WTC11 (cell line): ENCODE measurements around the gene PLAAT3.

ENCODE experiments used
- NR1H2 ChIP-seq: sonication (generic); formaldehyde crosslinking; IDR thresholded peaks from 2 replicates; pipeline ENCODE4 v1.9.0; 2021; ENCODE audit warnings: mild to moderate bottlenecking, moderate library complexity, missing genetic modification reagents
- ZBTB21 ChIP-seq: sonication (generic); formaldehyde crosslinking; IDR thresholded peaks from 2 replicates; pipeline ENCODE4 v1.8.1; 2023; ENCODE audit warnings: mild to moderate bottlenecking, missing genetic modification reagents, borderline replicate concordance
- TF ChIP-seq, protein P1 (sequence below): fragments of 200-600 bp; IDR thresholded peaks from 2 replicates; pipeline ENCODE4 v1.8.0; 2022; ENCODE audit warnings: antibody characterized with exemption

DNA sequence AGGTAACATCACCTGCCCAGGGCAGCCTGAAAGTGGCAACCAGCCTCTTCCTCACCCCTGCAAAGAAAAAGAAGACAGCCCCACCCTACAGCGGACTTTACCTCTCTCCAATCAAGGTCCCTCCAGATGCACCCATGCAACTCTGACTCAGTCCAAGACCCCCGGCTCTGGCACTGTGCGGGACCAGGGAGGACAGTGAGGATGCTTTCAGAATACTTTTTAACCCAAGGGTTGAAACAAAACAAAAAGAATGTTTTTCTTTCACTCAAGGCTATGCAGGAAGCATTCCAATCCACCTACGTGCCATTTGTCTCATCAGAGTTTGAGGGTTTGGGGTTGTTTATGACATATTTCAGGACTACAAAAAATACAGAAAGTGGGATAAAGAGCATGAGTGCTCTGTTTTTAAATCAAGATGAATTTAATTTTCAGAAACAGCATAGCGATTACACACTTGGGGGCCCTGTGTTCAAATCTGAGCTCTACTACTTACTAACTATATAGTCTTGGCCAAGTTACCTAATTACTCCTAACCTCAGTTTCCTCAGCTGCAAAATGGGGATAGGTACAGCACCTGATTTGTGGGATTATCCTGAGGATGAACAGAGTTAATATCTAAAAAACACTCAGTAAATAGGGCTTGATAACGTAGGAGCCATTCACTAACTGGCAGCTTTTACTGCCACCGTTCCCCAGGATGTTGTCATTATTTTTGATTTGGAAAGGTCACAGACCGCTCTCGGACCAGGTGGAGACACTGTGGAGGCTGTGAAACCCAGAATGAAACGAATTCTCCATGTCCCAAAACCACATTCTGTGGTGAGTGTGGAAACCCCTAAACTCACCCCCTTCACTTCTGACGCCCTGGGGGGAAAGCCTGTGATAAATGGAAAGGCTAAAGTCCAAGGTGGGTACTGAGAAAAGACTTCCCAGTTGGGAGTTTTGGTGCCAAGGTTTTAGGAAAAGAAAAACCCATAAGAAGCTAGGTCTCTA, 5.6 kb downstream of the PLAAT3 start:
- TF ChIP-seq, protein P1, sequence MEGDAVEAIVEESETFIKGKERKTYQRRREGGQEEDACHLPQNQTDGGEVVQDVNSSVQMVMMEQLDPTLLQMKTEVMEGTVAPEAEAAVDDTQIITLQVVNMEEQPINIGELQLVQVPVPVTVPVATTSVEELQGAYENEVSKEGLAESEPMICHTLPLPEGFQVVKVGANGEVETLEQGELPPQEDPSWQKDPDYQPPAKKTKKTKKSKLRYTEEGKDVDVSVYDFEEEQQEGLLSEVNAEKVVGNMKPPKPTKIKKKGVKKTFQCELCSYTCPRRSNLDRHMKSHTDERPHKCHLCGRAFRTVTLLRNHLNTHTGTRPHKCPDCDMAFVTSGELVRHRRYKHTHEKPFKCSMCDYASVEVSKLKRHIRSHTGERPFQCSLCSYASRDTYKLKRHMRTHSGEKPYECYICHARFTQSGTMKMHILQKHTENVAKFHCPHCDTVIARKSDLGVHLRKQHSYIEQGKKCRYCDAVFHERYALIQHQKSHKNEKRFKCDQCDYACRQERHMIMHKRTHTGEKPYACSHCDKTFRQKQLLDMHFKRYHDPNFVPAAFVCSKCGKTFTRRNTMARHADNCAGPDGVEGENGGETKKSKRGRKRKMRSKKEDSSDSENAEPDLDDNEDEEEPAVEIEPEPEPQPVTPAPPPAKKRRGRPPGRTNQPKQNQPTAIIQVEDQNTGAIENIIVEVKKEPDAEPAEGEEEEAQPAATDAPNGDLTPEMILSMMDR: no peak
- TF ChIP-seq NR1H2 (CRISPR knock-in tag): no peak
- no peak for TF ChIP-seq ZBTB21 (CRISPR knock-in tag)
